Fibroblast of skin of scalp (primary cell): ENCODE measurements around the gene HDAC4.
A peak's percentile ranks its signal among the peaks of the same experiment; 100 is the strongest.

Source experiments
- DNase-seq: peaks from one replicate; pipeline ENCODE4 v3.0.0-alpha.2; 2013

Gene HDAC4

GRCh38 chr2:239056611-239057010 lies 344.2 kb downstream of the HDAC4 start:
- DNase-seq, result no peak

- no peak for DNase-seq
These were observed 344.9 kb downstream of the HDAC4 start for GRCh38 chr2:239055756-239056493.

- DNase-seq, result no peak
These were observed 345.9 kb downstream of the HDAC4 start for GRCh38 chr2:239054921-239055320.

GRCh38 chr2:239053801-239054503 lies 346.9 kb downstream of the HDAC4 start:
- no peak for DNase-seq

- no peak for DNase-seq
These were observed 347.8 kb downstream of the HDAC4 start for GRCh38 chr2:239052798-239053665.

- no peak for DNase-seq
These were observed 348.9 kb downstream of the HDAC4 start for GRCh38 chr2:239051891-239052445.

GRCh38 chr2:239050252-239050649 lies 350.6 kb downstream of the HDAC4 start:
- no peak for DNase-seq

- DNase-seq, result peak; percentile 39
These were observed 351.2 kb downstream of the HDAC4 start for GRCh38 chr2:239049421-239050251.

- DNase-seq, result no peak
These were observed 352.1 kb downstream of the HDAC4 start for GRCh38 chr2:239048736-239049135.

- DNase-seq, result no peak
These were observed 353.0 kb downstream of the HDAC4 start for GRCh38 chr2:239047861-239048260.

GRCh38 chr2:239047420-239047819 lies 353.4 kb downstream of the HDAC4 start:
- DNase-seq, result no peak

GRCh38 chr2:239046822-239047221 lies 354.0 kb downstream of the HDAC4 start:
- DNase-seq, result no peak

GRCh38 chr2:239044336-239044735 lies 356.5 kb downstream of the HDAC4 start:
- DNase-seq, result no peak

GRCh38 chr2:239043326-239043725 lies 357.5 kb downstream of the HDAC4 start:
- DNase-seq, result no peak

GRCh38 chr2:239042551-239043320 lies 358.1 kb downstream of the HDAC4 start:
- no peak for DNase-seq

- DNase-seq, result no peak
These were observed 358.8 kb downstream of the HDAC4 start for GRCh38 chr2:239042046-239042445.

- DNase-seq, result no peak
These were observed 359.8 kb downstream of the HDAC4 start for GRCh38 chr2:239041062-239041461.

GRCh38 chr2:239040152-239040761 lies 360.6 kb downstream of the HDAC4 start:
- no peak for DNase-seq

GRCh38 chr2:239039479-239039861 lies 361.4 kb downstream of the HDAC4 start:
- DNase-seq, result no peak

GRCh38 chr2:239038773-239039478 lies 361.9 kb downstream of the HDAC4 start:
- DNase-seq, result no peak
